Activated T-cell treated with anti-CD3 and anti-CD28 coated beads, Interleukin-2, amount 50 U/mL, for 72 hours (primary cell): ENCODE measurements around the gene TBCD. TPM values are rescaled to one million over a fixed set of nuclear protein-coding genes. Genes with fewer than 3 reads are reported as not detected.
"Not testable (repeated sequence)": the region's sequence is repeated elsewhere in the genome, so short reads cannot be mapped to it uniquely, and the experiment has no call there.

Source experiments
- ATAC-seq, 2 donors: fragments of 150-1000 bp; cut with Tn5 transposase; replicated peaks in 1 of 2; 2 replicates each; pipeline ENCODE4 v1.10.0; 2021; ENCODE audit warnings: moderate library complexity in 2 of 2, mild to moderate bottlenecking in 1 of 2
- DNase-seq, 2 donors: peaks; one replicate each; pipeline ENCODE4 v3.0.0; 2021 to 2022; ENCODE audit warnings: mixed read lengths in 1 of 2
- H3K27ac Mint-ChIP-seq: one replicate; pipeline ENCODE4 v1.8.0; 2022; ENCODE audit warnings: mild to moderate bottlenecking, moderate library complexity, mixed read lengths
- H3K27me3 Mint-ChIP-seq: one replicate; pipeline ENCODE4 v1.8.0; 2022; ENCODE audit warnings: low read depth, mixed read lengths
- H3K36me3 Mint-ChIP-seq, 2 donors: one replicate each; pipeline ENCODE4 v1.8.0; 2022; ENCODE audit warnings: mixed read lengths in 2 of 2, mild to moderate bottlenecking in 1 of 2; ENCODE audit not compliant: insufficient read depth in 2 of 2
- H3K4me1 Mint-ChIP-seq: one replicate; pipeline ENCODE4 v1.8.0; 2022; ENCODE audit warnings: low read depth, mixed read lengths
- H3K4me3 Mint-ChIP-seq, 2 donors: one replicate each; pipeline ENCODE4 v1.8.0; 2022; ENCODE audit warnings: mild to moderate bottlenecking in 2 of 2, mixed read lengths in 2 of 2, moderate library complexity in 2 of 2
- H3K9me3 Mint-ChIP-seq, 2 donors: one replicate each; pipeline ENCODE4 v1.8.0; 2022; ENCODE audit warnings: mixed read lengths in 2 of 2
- total RNA-seq, 2 donors: library from RNA; stranded (reverse); gene quantifications; one replicate each; pipeline ENCODE4 v1.2.3, GENCODE V29; 2022

Gene TBCD
- total RNA-seq, 2 donors from 2014 or later = 112 to 134 TPM

DNA sequence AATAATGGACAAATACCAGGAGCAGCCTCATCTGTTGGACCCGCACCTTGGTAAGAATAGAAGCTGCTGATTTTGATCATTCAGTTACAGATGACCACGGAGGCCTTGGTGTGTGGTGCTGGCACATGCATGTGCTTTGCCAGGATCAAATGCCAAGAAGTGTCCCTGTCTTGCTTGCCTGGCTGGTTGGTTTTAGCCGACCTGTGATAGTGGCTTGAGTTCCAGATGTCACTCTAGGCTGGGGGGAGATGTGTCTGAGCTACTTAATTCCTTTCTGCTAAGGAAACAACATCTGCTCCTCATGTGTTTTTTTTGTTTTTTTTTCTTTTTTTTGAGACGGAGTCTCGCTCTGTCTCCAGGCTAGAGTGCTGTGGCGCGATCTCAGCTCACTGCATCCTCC is 4.3 kb downstream of the TBCD start:
- H3K9me3 Mint-ChIP-seq = no peaks in the 10 kb centered on the region
- H3K36me3 Mint-ChIP-seq = peaks cover 0 to 4% of the 10 kb centered on the region in 2 donors
- DNase-seq (no peak), ATAC-seq (no peak)
- H3K27ac Mint-ChIP-seq = no peak overlapping the region
- no peaks in the 10 kb centered on the region for H3K27me3 Mint-ChIP-seq
- H3K4me1 Mint-ChIP-seq = peaks cover 33% of the 10 kb centered on the region
- H3K4me3 Mint-ChIP-seq = no peak overlapping the region

DNA sequence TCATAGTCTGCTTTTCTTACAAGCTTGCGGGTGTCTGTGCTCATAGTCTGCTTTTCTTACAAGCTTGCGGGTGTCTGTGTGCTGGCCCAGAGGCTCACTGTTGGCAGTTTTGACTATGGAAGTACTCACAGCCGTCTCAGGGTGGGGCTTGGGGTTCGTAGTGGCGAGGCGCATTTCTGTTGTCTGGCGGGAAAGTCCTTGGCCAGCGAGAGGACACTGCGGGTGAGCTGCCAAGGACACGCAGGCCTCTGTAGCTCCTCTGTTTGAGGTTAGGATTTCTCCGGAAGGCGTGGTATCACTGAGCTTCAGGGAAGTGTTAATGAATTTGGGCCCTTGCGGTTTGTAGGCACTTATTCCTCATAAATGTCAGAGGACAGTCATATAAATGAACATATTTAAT is 13.5 kb downstream of the TBCD start:
- Mint-ChIP-seq H3K9me3 (no peaks in the 10 kb centered on the region), H3K27me3 (no peaks in the 10 kb centered on the region), H3K4me3 (no peak overlapping the region), H3K4me1 (peaks cover 5% of the 10 kb centered on the region), H3K36me3 (peaks cover 7 to 9% of the 10 kb centered on the region in 2 donors), H3K27ac (no peak overlapping the region)
- ATAC-seq (no peak), DNase-seq (no peak)

DNA sequence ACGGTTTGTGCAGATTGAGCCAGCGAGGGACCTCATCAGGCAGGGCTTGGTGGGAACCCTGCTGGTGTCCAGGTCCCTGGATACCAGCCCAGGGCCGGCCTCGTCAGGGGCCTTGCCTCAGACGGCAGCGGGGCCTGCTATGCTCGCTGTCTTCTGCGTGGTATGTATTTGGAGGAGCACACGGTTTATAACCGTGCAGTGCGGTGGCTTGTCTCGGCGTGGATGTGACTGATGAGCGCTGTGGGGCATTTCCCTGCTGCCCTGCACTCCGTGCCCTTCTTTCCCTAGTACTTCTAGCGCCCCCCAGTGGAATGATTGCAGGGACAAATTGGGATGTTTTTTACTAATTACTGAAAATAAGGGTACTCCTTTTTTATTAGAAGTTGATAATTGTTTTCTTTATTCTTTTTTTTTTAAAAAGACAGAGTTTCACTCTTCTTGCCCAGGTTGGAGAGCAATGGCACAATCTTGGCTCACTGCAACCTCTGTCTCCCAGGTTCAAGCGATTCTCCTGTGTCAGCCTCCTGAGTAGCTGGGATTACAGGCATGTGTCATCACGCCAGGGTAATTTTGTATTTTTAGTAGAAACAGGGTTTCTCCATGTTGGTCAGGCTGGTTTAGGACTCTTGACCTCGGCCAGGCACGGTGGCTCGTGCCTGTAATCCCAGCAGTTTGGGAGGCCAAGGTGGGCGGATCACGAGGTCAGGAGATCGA is 15.3 kb downstream of the TBCD start:
- no peak for ATAC-seq
- Mint-ChIP-seq H3K4me1 (peaks cover 5% of the 10 kb centered on the region), H3K27me3 (no peaks in the 10 kb centered on the region), H3K36me3 (peaks cover 6 to 9% of the 10 kb centered on the region in 2 donors), H3K9me3 (no peaks in the 10 kb centered on the region), H3K4me3 (no peak overlapping the region), H3K27ac (no peak overlapping the region)
- DNase-seq = peak; percentile 54 to 65

DNA sequence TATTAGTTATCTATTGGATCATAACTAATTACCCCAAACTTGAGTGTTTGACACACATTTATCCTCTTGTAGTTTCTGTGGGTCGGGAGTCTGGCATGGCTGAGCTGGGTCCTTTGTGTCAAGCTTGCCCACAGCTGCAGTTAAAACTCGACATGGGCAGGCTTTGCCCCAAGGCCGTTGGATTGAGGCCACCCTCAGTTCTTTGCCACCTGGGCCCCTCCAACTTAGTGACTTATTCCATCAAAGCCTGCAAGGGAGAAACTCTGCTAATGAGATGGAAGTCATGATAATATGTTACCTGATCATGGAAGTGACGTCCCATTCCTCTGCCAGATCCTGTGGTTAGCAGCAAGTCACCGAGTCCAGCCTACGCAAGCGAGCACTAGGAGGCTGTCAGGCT is 17.2 kb downstream of the TBCD start:
- Mint-ChIP-seq H3K4me3 (no peak overlapping the region), H3K27ac (no peak overlapping the region), H3K9me3 (no peaks in the 10 kb centered on the region), H3K27me3 (no peaks in the 10 kb centered on the region), H3K36me3 (peaks cover 5 to 9% of the 10 kb centered on the region in 2 donors), H3K4me1 (peaks cover 7% of the 10 kb centered on the region)
- ATAC-seq (no peak), DNase-seq (no peak)

DNA sequence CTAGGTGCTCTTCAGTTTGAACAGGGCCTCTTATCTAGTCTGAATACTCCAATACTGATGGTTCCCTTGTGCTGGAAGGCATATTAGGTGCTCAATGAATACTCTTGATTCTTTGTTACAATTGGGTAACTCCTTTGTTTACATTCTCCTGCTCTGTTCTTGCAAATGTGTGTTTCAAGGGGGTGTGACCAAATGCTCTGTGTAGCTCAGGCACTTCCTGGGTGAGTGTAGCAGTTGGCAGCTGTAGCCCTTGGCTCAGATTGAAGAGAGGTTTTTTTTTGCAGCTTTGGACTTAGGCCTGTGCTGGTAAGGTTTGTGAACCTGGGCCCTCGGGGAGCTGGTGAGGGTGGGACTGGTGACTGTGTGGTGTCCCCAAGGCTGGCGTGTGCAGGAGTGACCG is 20.2 kb downstream of the TBCD start:
- Mint-ChIP-seq H3K4me3 (no peak overlapping the region), H3K4me1 (peaks cover 12% of the 10 kb centered on the region), H3K36me3 (peaks cover 5 to 9% of the 10 kb centered on the region in 2 donors)

DNA sequence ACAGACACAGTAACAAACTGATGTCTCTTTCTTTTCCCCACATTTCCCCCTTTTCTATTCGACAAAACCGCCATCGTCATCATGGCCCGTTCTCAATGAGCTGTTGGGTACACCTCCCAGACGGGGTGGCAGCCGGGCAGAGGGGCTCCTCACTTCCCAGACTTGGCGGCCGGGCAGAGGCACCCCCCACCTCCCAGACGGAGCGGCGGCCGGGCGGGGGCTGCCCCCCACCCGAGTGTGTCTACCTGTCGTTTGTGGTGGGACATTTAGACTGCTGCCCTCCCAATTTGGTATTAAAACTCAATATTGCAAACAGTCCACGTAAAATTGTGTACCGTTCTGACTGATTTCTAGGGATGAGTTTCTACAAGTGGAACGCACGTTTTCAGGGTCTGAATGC is 22.6 kb downstream of the TBCD start:
- peaks cover 12% of the 10 kb centered on the region for H3K4me1 Mint-ChIP-seq
- H3K27ac Mint-ChIP-seq, DNase-seq, H3K4me3 Mint-ChIP-seq, ATAC-seq, H3K27me3 Mint-ChIP-seq, H3K9me3 Mint-ChIP-seq, H3K36me3 Mint-ChIP-seq: not testable (repeated sequence)

More for the DNA sequence above, 20.2 kb downstream of the TBCD start:
- no peak for DNase-seq
- Mint-ChIP-seq H3K27me3 (no peaks in the 10 kb centered on the region), H3K9me3 (no peaks in the 10 kb centered on the region), H3K27ac (no peak overlapping the region)
- no peak for ATAC-seq

DNA sequence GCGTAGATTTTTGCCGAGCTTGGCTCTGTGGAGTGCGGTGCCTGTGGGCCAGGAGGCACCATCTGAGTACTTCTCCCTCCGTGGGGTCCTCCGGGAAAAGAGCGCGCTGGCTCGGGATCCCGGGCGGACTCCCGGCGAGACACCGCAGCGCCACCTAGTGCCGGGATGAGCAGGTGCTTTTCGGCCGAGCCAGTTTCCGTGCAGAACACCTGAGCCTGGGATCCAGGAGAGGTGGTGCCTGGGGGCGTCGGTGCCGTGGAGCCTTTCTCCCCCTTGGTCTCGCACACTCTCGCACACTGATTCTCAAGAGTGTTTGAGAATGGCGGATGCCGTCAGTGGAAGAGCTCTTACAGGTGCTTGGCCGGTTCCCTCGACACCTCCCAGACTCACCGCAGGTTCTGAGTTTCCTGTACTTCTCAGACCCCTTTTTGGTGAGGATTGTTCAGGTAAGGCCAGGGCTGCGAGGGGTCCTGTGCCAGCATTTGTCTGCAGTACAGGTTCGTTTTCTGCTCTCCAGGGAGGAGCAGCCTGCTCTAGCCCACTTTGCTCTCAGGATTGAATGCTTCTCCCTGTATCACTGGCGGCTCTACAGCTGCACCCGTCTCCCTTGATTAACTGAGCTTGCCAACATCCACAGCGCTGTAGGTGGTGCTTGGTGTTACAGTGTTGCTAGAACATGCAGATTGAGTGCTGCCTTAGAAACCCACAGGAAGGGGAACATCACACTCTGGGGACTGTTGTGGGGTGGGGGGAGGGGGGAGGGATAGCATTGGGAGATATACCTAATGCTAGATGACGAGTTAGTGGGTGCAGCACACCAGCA is 23.3 kb downstream of the TBCD start:
- no peak overlapping the region for H3K27ac Mint-ChIP-seq
- peaks cover 0 to 1% of the 10 kb centered on the region in 2 donors for H3K36me3 Mint-ChIP-seq
- H3K4me1 Mint-ChIP-seq = peaks cover 12% of the 10 kb centered on the region
- peak; percentile 50 for DNase-seq
- H3K9me3 Mint-ChIP-seq = no peaks in the 10 kb centered on the region
- peak overlapping the region in 1 of 2 donors; percentile 39 for H3K4me3 Mint-ChIP-seq
- peak in 1 of 2 donors; percentile 28 for ATAC-seq
- no peaks in the 10 kb centered on the region for H3K27me3 Mint-ChIP-seq

DNA sequence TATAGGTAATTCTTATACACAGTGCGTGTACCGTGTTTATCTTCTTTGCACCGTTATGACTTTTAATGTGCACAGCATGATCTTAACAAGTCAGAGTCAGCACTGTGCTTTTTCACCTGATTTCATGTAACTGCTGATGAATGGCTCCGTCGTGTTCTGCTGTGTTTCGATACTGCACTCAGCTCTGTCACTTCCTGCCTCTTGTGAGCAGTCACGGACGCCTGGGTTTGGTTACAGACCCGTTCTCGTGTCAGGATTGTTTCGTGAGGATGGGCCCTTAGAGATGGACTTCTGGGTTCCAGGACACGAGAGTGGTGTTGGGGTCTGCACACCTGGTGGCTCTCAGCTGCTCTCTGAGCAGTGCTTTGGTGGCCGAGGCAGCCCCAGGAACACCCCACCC is 24.6 kb downstream of the TBCD start:
- H3K27ac Mint-ChIP-seq = no peak overlapping the region
- H3K36me3 Mint-ChIP-seq = peaks cover 0 to 1% of the 10 kb centered on the region in 2 donors
- H3K4me3 Mint-ChIP-seq = no peak overlapping the region
- H3K9me3 Mint-ChIP-seq = no peaks in the 10 kb centered on the region
- ATAC-seq = peak in 1 of 2 donors; percentile 71
- DNase-seq = peak in 1 of 2 donors; percentile 19
- no peaks in the 10 kb centered on the region for H3K27me3 Mint-ChIP-seq
- peaks cover 12% of the 10 kb centered on the region for H3K4me1 Mint-ChIP-seq

DNA sequence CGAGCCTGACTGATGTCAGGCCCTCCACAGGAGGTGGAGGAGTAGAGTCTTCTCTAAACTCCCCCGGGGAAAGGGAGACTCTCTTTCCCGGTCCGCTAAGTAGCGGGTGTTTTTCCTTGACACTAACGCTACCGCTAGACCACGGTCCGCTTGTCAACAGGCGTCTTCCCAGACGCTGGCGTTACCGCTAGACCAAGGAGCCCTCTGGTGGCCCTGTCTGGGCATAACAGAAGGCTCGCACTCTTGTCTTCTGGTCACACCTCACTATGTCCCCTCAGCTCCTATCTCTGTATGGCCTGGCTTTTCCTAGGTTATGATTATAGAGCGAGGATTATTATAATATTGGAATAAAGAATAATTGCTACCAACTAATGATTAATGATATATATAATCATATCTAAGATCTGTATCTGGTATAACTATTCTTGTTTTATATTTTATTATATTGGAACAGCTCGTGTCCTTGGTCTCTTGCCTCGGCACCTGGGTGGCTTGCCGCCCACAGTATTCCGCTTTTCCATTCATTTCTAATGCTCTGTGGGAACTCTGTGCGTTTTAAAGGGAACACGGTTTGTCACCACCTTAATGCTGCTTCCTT is 26.0 kb downstream of the TBCD start:
- DNase-seq = peak; percentile 19 to 37
- H3K4me3 Mint-ChIP-seq, H3K36me3 Mint-ChIP-seq, ATAC-seq, H3K27ac Mint-ChIP-seq, H3K27me3 Mint-ChIP-seq, H3K9me3 Mint-ChIP-seq, H3K4me1 Mint-ChIP-seq: not testable (repeated sequence)

DNA sequence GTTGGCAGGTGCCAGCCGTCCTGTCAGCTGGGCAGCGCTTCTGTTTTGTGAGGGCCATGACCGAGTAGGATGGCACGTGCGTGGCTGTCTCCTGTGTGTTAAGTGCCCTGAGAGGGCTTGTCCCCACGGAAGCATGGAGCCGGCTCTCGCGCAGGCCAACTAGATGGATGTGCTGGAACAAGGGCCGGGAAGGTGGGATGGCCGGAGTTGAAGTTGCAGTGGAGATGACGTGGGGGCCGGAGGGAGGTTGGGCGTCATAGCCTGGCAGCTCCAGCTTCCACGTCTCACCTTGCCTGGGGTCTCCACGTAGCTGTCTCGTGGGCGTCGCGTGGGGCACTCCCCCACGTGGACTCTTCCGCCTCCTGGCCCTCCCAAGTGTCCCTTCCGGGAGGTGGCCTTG is 27.7 kb downstream of the TBCD start:
- Mint-ChIP-seq H3K36me3 (peaks cover 1 to 3% of the 10 kb centered on the region in 2 donors), H3K27ac (no peak overlapping the region), H3K27me3 (no peaks in the 10 kb centered on the region), H3K9me3 (no peaks in the 10 kb centered on the region), H3K4me3 (no peak overlapping the region), H3K4me1 (peaks cover 5% of the 10 kb centered on the region)
- ATAC-seq (no peak), DNase-seq (no peak)

DNA sequence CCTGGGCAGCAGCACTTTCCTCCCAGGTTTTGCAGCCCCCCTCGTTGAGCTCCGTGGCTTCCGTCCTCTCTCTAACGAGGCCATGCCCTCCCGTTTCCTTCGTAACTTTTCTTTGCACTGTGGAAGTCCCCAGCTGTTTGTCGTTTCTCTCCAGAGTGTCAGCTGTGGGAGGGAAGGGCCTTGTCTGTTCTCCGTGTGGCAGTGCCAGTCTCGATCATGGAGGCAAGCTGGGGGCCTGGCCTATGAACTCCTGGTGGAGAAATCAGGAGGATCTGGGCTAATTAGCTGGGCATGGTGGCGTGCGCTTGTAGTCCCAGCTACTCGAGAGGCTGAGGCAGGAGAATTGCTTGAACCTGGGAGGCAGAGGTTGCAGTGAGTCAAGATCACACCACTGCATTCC is 28.3 kb downstream of the TBCD start:
- Mint-ChIP-seq H3K4me1 (no peaks in the 10 kb centered on the region), H3K27ac (no peak overlapping the region), H3K4me3 (no peak overlapping the region), H3K27me3 (no peaks in the 10 kb centered on the region), H3K9me3 (no peaks in the 10 kb centered on the region), H3K36me3 (peaks cover 1 to 3% of the 10 kb centered on the region in 2 donors)
- no peak for DNase-seq
- ATAC-seq = no peak

DNA sequence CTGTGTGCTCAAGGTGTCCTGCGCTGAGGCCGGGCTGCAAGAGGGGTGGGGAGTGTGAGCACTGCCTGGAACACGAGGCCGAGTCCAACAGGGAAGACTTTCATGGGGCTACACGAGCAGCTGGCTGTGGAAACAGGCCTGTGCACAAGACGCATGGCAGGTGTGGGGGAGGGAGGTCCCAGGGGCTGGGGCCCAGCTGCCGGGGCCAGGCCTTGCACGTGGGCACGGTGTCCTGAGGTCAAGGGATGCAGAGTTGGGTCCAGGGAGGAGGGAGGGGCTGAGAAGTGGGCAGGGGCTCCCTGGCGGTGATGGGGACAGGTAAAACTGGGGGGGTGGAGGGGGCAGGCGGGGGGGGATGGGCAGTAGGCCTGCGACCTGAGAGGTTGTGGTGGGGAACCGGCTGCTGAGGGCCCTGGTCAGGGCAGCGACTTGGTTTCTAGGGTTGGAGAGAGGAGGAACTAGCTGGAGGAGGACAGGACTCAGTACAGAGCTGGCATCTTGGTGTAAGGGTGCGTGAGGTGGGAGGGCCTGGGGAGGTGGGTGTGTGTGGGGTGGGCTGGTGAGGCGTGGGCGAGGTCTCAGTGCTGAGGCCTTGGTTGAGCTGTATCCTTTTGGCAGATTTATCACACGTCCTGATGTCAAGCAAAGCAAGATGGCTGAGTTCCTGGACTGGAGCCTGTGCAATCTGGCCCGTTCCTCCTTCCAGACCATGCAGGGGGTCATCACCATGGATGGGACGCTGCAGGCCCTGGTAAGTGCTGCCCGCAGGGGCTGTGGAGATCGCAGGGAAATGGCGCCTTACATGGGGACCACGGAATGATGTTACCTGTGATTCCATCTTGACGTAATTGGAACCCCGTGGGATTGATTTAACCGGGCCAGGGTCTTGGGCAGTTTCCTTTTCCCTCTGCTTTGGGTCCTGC is 29.4 kb downstream of the TBCD start:
- peaks cover 1 to 3% of the 10 kb centered on the region in 2 donors for H3K36me3 Mint-ChIP-seq
- no peak overlapping the region for H3K4me3 Mint-ChIP-seq
- no peaks in the 10 kb centered on the region for H3K4me1 Mint-ChIP-seq
- DNase-seq = no peak
- H3K27me3 Mint-ChIP-seq = no peaks in the 10 kb centered on the region
- no peaks in the 10 kb centered on the region for H3K9me3 Mint-ChIP-seq
- ATAC-seq = peak; percentile 35 to 49
- no peak overlapping the region for H3K27ac Mint-ChIP-seq
